GM23248 (cell line): ENCODE results near the gene ODAPH. TPM values are rescaled to one million over a fixed set of nuclear protein-coding genes. Genes with fewer than 3 reads are reported as not detected.
"Not testable (repeated sequence)": the region's sequence is repeated elsewhere in the genome, so short reads cannot be mapped to it uniquely, and the experiment has no call there.

Experiments
- DNase-seq: peaks from one replicate; pipeline ENCODE4 v3.0.0-alpha.2; 2015
- H2AFZ ChIP-seq: fragments of 200-600 bp; sonication (generic); 2 replicates; pipeline ENCODE4 v1.6.1; 2016; ENCODE audit warnings: antibody characterized with exemption
- H3F3A ChIP-seq: fragments of 200-600 bp; sonication (generic); 2 replicates; pipeline ENCODE4 v1.6.1; 2016; ENCODE audit warnings: mild to moderate bottlenecking, antibody characterized with exemption, mixed run types; ENCODE audit not compliant: insufficient read depth
- H3K27ac ChIP-seq: fragments of 200-600 bp; sonication (generic); 2 replicates; pipeline ENCODE4 v1.5.1; 2016; ENCODE audit warnings: mild to moderate bottlenecking
- H3K27me3 ChIP-seq: fragments of 200-600 bp; sonication (generic); replicated peaks from 2 replicates; pipeline ENCODE4 v1.6.1; 2016; ENCODE audit warnings: mild to moderate bottlenecking; ENCODE audit not compliant: insufficient read depth
- H3K36me3 ChIP-seq: fragments of 200-600 bp; sonication (generic); 2 replicates; pipeline ENCODE4 v1.6.1; 2016; ENCODE audit warnings: low read depth, mild to moderate bottlenecking
- H3K4me1 ChIP-seq: fragments of 200-600 bp; sonication (generic); 2 replicates; pipeline ENCODE4 v1.6.1; 2016; ENCODE audit warnings: mild to moderate bottlenecking; ENCODE audit not compliant: insufficient read depth
- H3K4me2 ChIP-seq: fragments of 200-600 bp; sonication (generic); one replicate; pipeline ENCODE4 v1.6.1; 2016; ENCODE audit warnings: mild to moderate bottlenecking; ENCODE audit not compliant: unreplicated experiment
- H3K4me3 ChIP-seq: fragments of 200-600 bp; sonication (generic); 2 replicates; pipeline ENCODE4 v1.5.1; 2016; ENCODE audit warnings: mild to moderate bottlenecking
- H3K79me2 ChIP-seq: fragments of 200-600 bp; sonication (generic); 2 replicates; pipeline ENCODE4 v1.6.1; 2016; ENCODE audit warnings: mild to moderate bottlenecking; ENCODE audit not compliant: insufficient read depth
- H3K9ac ChIP-seq: fragments of 200-600 bp; sonication (generic); 2 replicates; pipeline ENCODE4 v1.6.1; 2016; ENCODE audit warnings: mild to moderate bottlenecking
- H3K9me2 ChIP-seq: fragments of 200-600 bp; sonication (generic); 2 replicates; pipeline ENCODE4 v1.6.1; 2016; ENCODE audit warnings: mixed run types, mild to moderate bottlenecking, moderate library complexity; ENCODE audit not compliant: insufficient read depth
- H3K9me3 ChIP-seq: fragments of 200-600 bp; sonication (generic); one replicate; pipeline ENCODE4 v1.6.1; 2017; ENCODE audit warnings: low read depth
- H4K20me1 ChIP-seq: fragments of 200-600 bp; sonication (generic); 2 replicates; pipeline ENCODE4 v1.6.0; 2016; ENCODE audit not compliant: insufficient read depth
- EZH2 ChIP-seq: fragments of 200-600 bp; sonication (generic); IDR thresholded peaks from 2 replicates; pipeline ENCODE4 v1.6.1; 2018; ENCODE audit warnings: antibody characterized with exemption, mild to moderate bottlenecking; ENCODE audit not compliant: insufficient read depth, poor library complexity, severe bottlenecking
- EZH2phosphoT487 ChIP-seq: fragments of 200-600 bp; sonication (generic); IDR thresholded peaks from 2 replicates; pipeline ENCODE4 v1.6.1; 2018; ENCODE audit warnings: antibody characterized with exemption, moderate library complexity, mild to moderate bottlenecking, low read depth; ENCODE audit not compliant: insufficient read depth
- WGBS, 2 experiments: methylation state at CpG; one replicate each; pipeline ENCODE4 v1.1.6; 2015 to 2017; ENCODE audit warnings: low lambda C conversion rate in 2 of 2, low coverage in 1 of 2; ENCODE audit errors: missing lambda C conversion rate in 2 of 2; 5-methylcytosine and 5-hydroxymethylcytosine counted together
- in situ Hi-C: fragments of 300-500 bp; cut with MboI; formaldehyde crosslinking; loops from 2 replicates; pipeline ENCODE4 v1.15.0; 2020
- polyA plus RNA-seq: library from polyadenylated mRNA; unstranded; fragments of >200 nt; fragmentation: Nextera tagmentation; extraction: Ambion mirVana; gene quantifications from 2 replicates; pipeline ENCODE4 v1.2.1, GENCODE V29; 2016
- total RNA-seq: library from RNA; depleted of rRNA; stranded (reverse); fragments of >200 nt; shearing (Covaris generic); gene quantifications from 2 replicates; pipeline ENCODE4 v1.2.3, GENCODE V29; 2014

The ODAPH gene
- total and polyA plus RNA-seq, 2 experiments from 2014 or later, result not detected

- Histone ChIP-seq H3K36me3 (peaks cover 9% of the 10 kb centered on the region; the same call in 1 of the 2 replicates), H3K9me2 (no peaks in the 10 kb centered on the region), H3F3A (peaks cover 33% of the 10 kb centered on the region), H2AFZ (peak overlapping the region; percentile 96), H4K20me1 (no peaks in the 10 kb centered on the region), H3K4me3 (peak overlapping the region; percentile 93), H3K9me3 (no peaks in the 10 kb centered on the region), H3K27ac (peak overlapping the region; percentile 92), H3K79me2 (peaks cover 89% of the 10 kb centered on the region), H3K9ac (peak overlapping the region; percentile 90), H3K27me3 (no peaks in the 10 kb centered on the region), H3K4me1 (peaks cover 39% of the 10 kb centered on the region), H3K4me2 (peak overlapping the region; percentile 88)
- no peak for TF ChIP-seq EZH2
- TF ChIP-seq EZH2phosphoT487, result no peak
- DNase-seq, result peak; percentile 44
- 1 to 2% methylated on average over 12 of the region's 12 CpGs for WGBS, 2 experiments
- in situ Hi-C loops, result no loop called here
Observed at GRCh38 chr4:75513526-75514130, 42.2 kb upstream of the ODAPH start.

- H4K20me1 ChIP-seq, result no peaks in the 10 kb centered on the region
- peaks cover 33% of the 10 kb centered on the region for H3F3A ChIP-seq
- H3K9me2 ChIP-seq, result no peaks in the 10 kb centered on the region
- H3K9ac ChIP-seq, result peak within 1 kb of the TSS; percentile 90
- WGBS, 2 experiments, result 0 to 1% methylated on average over 61 of the region's 61 CpGs
- peaks cover 9% of the 10 kb centered on the region; the same call in 1 of the 2 replicates for H3K36me3 ChIP-seq
- H3K9me3 ChIP-seq, result no peaks in the 10 kb centered on the region
- peak within 1 kb of the TSS; percentile 96 for H2AFZ ChIP-seq
- peaks cover 88% of the 10 kb centered on the region for H3K79me2 ChIP-seq
- no peaks in the 10 kb centered on the region for H3K27me3 ChIP-seq
- H3K4me2 ChIP-seq, result peak within 1 kb of the TSS; percentile 88
- DNase-seq, result peak; percentile 99
- H3K27ac ChIP-seq, result peak within 1 kb of the TSS; percentile 92
- TF ChIP-seq EZH2 (no peak), EZH2phosphoT487 (no peak)
- H3K4me3 ChIP-seq, result peak within 1 kb of the TSS; percentile 93
- in situ Hi-C loops, result no loop called here
- H3K4me1 ChIP-seq, result peaks cover 39% of the 10 kb centered on the region
Observed at GRCh38 chr4:75514131-75514948, 41.5 kb upstream of the ODAPH start, which contains the start of the genes RCHY1 and THAP6. Gene RCHY1 (minus strand): TSS chr4:75514403. CDS start chr4:75514286, 117 bp downstream. Gene THAP6 (plus strand): TSS chr4:75514473. CDS start chr4:75515453, 980 bp downstream.

GRCh38 chr4:75514949-75515612 lies 40.8 kb upstream of the ODAPH start:
- DNase-seq, result peak; percentile 16
- peak overlapping the region; percentile 88 for H3K4me2 ChIP-seq
- peaks cover 81% of the 10 kb centered on the region for H3K79me2 ChIP-seq
- 46 to 48% methylated on average over 9 of the region's 9 CpGs for WGBS, 2 experiments
- H3K9me3 ChIP-seq, result no peaks in the 10 kb centered on the region
- peak overlapping the region; percentile 96 for H2AFZ ChIP-seq
- H3K4me1 ChIP-seq, result peaks cover 38% of the 10 kb centered on the region
- peaks cover 9% of the 10 kb centered on the region; the same call in 1 of the 2 replicates for H3K36me3 ChIP-seq
- no peaks in the 10 kb centered on the region for H3K9me2 ChIP-seq
- TF ChIP-seq EZH2, result no peak
- TF ChIP-seq EZH2phosphoT487, result no peak
- peaks cover 33% of the 10 kb centered on the region for H3F3A ChIP-seq
- in situ Hi-C loops, result no loop called here
- H3K9ac ChIP-seq, result peak overlapping the region; percentile 90
- H3K4me3 ChIP-seq, result peak overlapping the region; percentile 93
- H3K27ac ChIP-seq, result peak overlapping the region; percentile 92
- no peaks in the 10 kb centered on the region for H4K20me1 ChIP-seq
- H3K27me3 ChIP-seq, result no peaks in the 10 kb centered on the region

GRCh38 chr4:75516144-75516543 lies 39.7 kb upstream of the ODAPH start:
- TF ChIP-seq EZH2phosphoT487 (no peak), EZH2 (no peak)
- Histone ChIP-seq H2AFZ (no peak overlapping the region), H3F3A (peaks cover 28% of the 10 kb centered on the region), H3K27me3 (no peaks in the 10 kb centered on the region), H3K4me2 (no peak overlapping the region), H4K20me1 (no peaks in the 10 kb centered on the region), H3K79me2 (peaks cover 81% of the 10 kb centered on the region), H3K4me1 (peaks cover 27% of the 10 kb centered on the region), H3K9me2 (no peaks in the 10 kb centered on the region), H3K9me3 (no peaks in the 10 kb centered on the region), H3K9ac (no peak overlapping the region), H3K36me3 (peaks cover 9% of the 10 kb centered on the region; the same call in 1 of the 2 replicates), H3K27ac (no peak overlapping the region), H3K4me3 (no peak overlapping the region)
- DNase-seq, result no peak
- WGBS, 2 experiments, result 93 to 95% methylated on average over 1 of the region's 1 CpG
- in situ Hi-C loops, result no loop called here

GRCh38 chr4:75519452-75519851 lies 36.4 kb upstream of the ODAPH start:
- H3K27ac ChIP-seq, H3K9me2 ChIP-seq, H4K20me1 ChIP-seq, H3K4me1 ChIP-seq, H3F3A ChIP-seq, H3K4me3 ChIP-seq, H3K9ac ChIP-seq, H2AFZ ChIP-seq, H3K9me3 ChIP-seq, H3K27me3 ChIP-seq, DNase-seq, H3K4me2 ChIP-seq, in situ Hi-C loops: not testable (repeated sequence)
- Histone ChIP-seq H3K79me2 (peaks cover 58% of the 10 kb centered on the region), H3K36me3 (peaks cover 17% of the 10 kb centered on the region)
- 77 to 93% methylated on average over 5 of the region's 7 CpGs for WGBS, 2 experiments
